HG03280 (cell line): ENCODE data around the gene R3HDM4.
"Not testable (repeated sequence)": the region's sequence is repeated elsewhere in the genome, so short reads cannot be mapped to it uniquely, and the experiment has no call there.

ENCODE experiments used
- ATAC-seq: cut with Tn5 transposase; IDR thresholded peaks from one replicate; pipeline ENCODE4 v1.9.1; 2021; ENCODE audit warnings: mild to moderate bottlenecking, moderate library complexity; ENCODE audit not compliant: unreplicated experiment

Gene R3HDM4

GRCh38 chr19:877992-878660 lies 34.9 kb downstream of the R3HDM4 start:
- not testable (repeated sequence) for ATAC-seq

- no peak for ATAC-seq
Observed at GRCh38 chr19:876780-877314, 36.2 kb downstream of the R3HDM4 start.

GRCh38 chr19:876089-876488 lies 36.9 kb downstream of the R3HDM4 start:
- ATAC-seq = no peak

- no peak for ATAC-seq
Observed at GRCh38 chr19:875265-875879, 37.6 kb downstream of the R3HDM4 start.

GRCh38 chr19:873561-874041 lies 39.4 kb downstream of the R3HDM4 start:
- ATAC-seq = no peak

GRCh38 chr19:873084-873483 lies 39.9 kb downstream of the R3HDM4 start:
- no peak for ATAC-seq

- ATAC-seq = peak; percentile 51
Observed at GRCh38 chr19:872266-872951, 40.6 kb downstream of the R3HDM4 start.

GRCh38 chr19:871446-872265 lies 41.4 kb downstream of the R3HDM4 start:
- no peak for ATAC-seq

GRCh38 chr19:870963-871401 lies 42.0 kb downstream of the R3HDM4 start:
- no peak for ATAC-seq

GRCh38 chr19:870314-870713 lies 42.7 kb downstream of the R3HDM4 start:
- no peak for ATAC-seq

- no peak for ATAC-seq
Observed at GRCh38 chr19:869245-870177, 43.5 kb downstream of the R3HDM4 start.

GRCh38 chr19:868458-869244 lies 44.4 kb downstream of the R3HDM4 start:
- ATAC-seq = no peak

- no peak for ATAC-seq
Observed at GRCh38 chr19:867855-868457, 45.1 kb downstream of the R3HDM4 start.

- no peak for ATAC-seq
Observed at GRCh38 chr19:867301-867793, 45.7 kb downstream of the R3HDM4 start.

GRCh38 chr19:866769-867300 lies 46.2 kb downstream of the R3HDM4 start:
- ATAC-seq = no peak

- no peak for ATAC-seq
Observed at GRCh38 chr19:863315-863620, 49.8 kb downstream of the R3HDM4 start.

GRCh38 chr19:862581-863314 lies 50.3 kb downstream of the R3HDM4 start:
- ATAC-seq = no peak
